ENCODE data around the gene RAD1. TPM values are rescaled to one million over a fixed set of nuclear protein-coding genes. Genes with fewer than 3 reads are reported as not detected.

RAD1 gene
- total RNA-seq, 1 donor from 2014 or later = 36.1 TPM

Other genes starting within 250 kb of the RAD1 start
- 1.6 and 2.3 TPM in 2 replicates for gene TTC23L, start 76.3 kb downstream of the RAD1 start, total RNA-seq
- 43.2 and 51.3 TPM in 2 replicates for gene BRIX1, start 207 bp upstream of the RAD1 start, total RNA-seq
- 46.2 and 51.9 TPM in 2 replicates for gene DNAJC21, start 14.1 kb upstream of the RAD1 start, total RNA-seq
- gene AGXT2, start 132.4 kb upstream of the RAD1 start, total RNA-seq = not detected in 2 replicates